ENCODE measurements around the gene TBC1D16. TPM values are rescaled to one million over a fixed set of nuclear protein-coding genes. Genes with fewer than 3 reads are reported as not detected.

Gene TBC1D16
- total RNA-seq, 1 donor from 2014 or later: 21.2 TPM

GRCh38 chr17:79919862-79920720 lies 115.6 kb downstream of the TBC1D16 start:
- Mint-ChIP-seq H3K9me3 (no peaks in the 10 kb centered on the region), H3K4me1 (peaks cover 28% of the 10 kb centered on the region), H3K36me3 (no peaks in the 10 kb centered on the region), H3K4me3 (no peak overlapping the region), H3K27me3 (ENCODE audit: insufficient read depth, low read depth) (peaks cover 17% of the 10 kb centered on the region), H3K27ac (no peak overlapping the region)
- Histone ChIP-seq H3K9ac (no peak overlapping the region), H3F3A (ENCODE audit: low read depth) (no peaks in the 10 kb centered on the region), H3K4me1 (no peaks in the 10 kb centered on the region), H3K9me3 (ENCODE audit: low read depth) (no peaks in the 10 kb centered on the region), H3K27ac (no peak overlapping the region), H3K36me3 (no peaks in the 10 kb centered on the region), H4K20me1 (ENCODE audit: low read depth) (peaks cover 4% of the 10 kb centered on the region), H3K27me3 (peaks cover 6% of the 10 kb centered on the region), H2AFZ (replicated peaks) (no peak overlapping the region), H3K4me3 (no peak overlapping the region), H3K4me2 (no peak overlapping the region), H3K79me2 (ENCODE audit: low read depth) (no peaks in the 10 kb centered on the region)
- no peak for TF ChIP-seq EZH2phosphoT487 (IDR thresholded peaks at IDR 0.05)
- no peak for TF ChIP-seq EZH2 (IDR thresholded peaks at IDR 0.05)
- TF ChIP-seq CTCF (IDR thresholded peaks at IDR 0.05): no peak
- DNase-seq (ENCODE audit: low spot score): no peak

- Histone ChIP-seq H3K36me3 (no peaks in the 10 kb centered on the region), H3K79me2 (ENCODE audit: low read depth) (no peaks in the 10 kb centered on the region), H3K4me2 (no peak overlapping the region), H3F3A (ENCODE audit: low read depth) (no peaks in the 10 kb centered on the region), H3K9me3 (ENCODE audit: low read depth) (no peaks in the 10 kb centered on the region), H2AFZ (replicated peaks) (no peak overlapping the region), H4K20me1 (ENCODE audit: low read depth) (no peaks in the 10 kb centered on the region), H3K27ac (no peak overlapping the region), H3K4me3 (no peak overlapping the region), H3K9ac (no peak overlapping the region), H3K4me1 (no peaks in the 10 kb centered on the region), H3K27me3 (peaks cover 5% of the 10 kb centered on the region)
- no peak overlapping the region for H3K4me3 Mint-ChIP-seq
- H3K4me1 Mint-ChIP-seq: peaks cover 22% of the 10 kb centered on the region
- H3K9me3 Mint-ChIP-seq: no peaks in the 10 kb centered on the region
- H3K27ac Mint-ChIP-seq: no peak overlapping the region
- no peak for DNase-seq (ENCODE audit: low spot score)
- TF ChIP-seq EZH2 (IDR thresholded peaks at IDR 0.05) (no peak), EZH2phosphoT487 (IDR thresholded peaks at IDR 0.05) (no peak), CTCF (IDR thresholded peaks at IDR 0.05) (no peak)
- H3K27me3 Mint-ChIP-seq (ENCODE audit: insufficient read depth, low read depth): peaks cover 19% of the 10 kb centered on the region
- H3K36me3 Mint-ChIP-seq: no peaks in the 10 kb centered on the region
These were observed 116.5 kb downstream of the TBC1D16 start for GRCh38 chr17:79919164-79919585.

GRCh38 chr17:79918581-79919163 lies 117.0 kb downstream of the TBC1D16 start:
- no peak overlapping the region for H3K4me3 Mint-ChIP-seq
- peaks cover 3% of the 10 kb centered on the region for H3K27me3 ChIP-seq

More at GRCh38 chr17:79918581-79919163, 117.0 kb downstream of the TBC1D16 start:
- no peak overlapping the region for H3K4me2 ChIP-seq
- no peaks in the 10 kb centered on the region for H3K36me3 ChIP-seq
- TF ChIP-seq CTCF (IDR thresholded peaks at IDR 0.05): no peak
- no peak for TF ChIP-seq EZH2 (IDR thresholded peaks at IDR 0.05)
- no peak for TF ChIP-seq EZH2phosphoT487 (IDR thresholded peaks at IDR 0.05)
- no peak for DNase-seq (ENCODE audit: low spot score)
- Mint-ChIP-seq H3K9me3 (no peaks in the 10 kb centered on the region), H3K36me3 (no peaks in the 10 kb centered on the region), H3K4me1 (peaks cover 19% of the 10 kb centered on the region), H3K27ac (no peak overlapping the region), H3K27me3 (ENCODE audit: insufficient read depth, low read depth) (peaks cover 19% of the 10 kb centered on the region)
- no peaks in the 10 kb centered on the region for H3K4me1 ChIP-seq
- H2AFZ ChIP-seq (replicated peaks): no peak overlapping the region
- H3K79me2 ChIP-seq (ENCODE audit: low read depth): no peaks in the 10 kb centered on the region
- no peak overlapping the region for H3K4me3 ChIP-seq
- no peaks in the 10 kb centered on the region for H3K9me3 ChIP-seq (ENCODE audit: low read depth)
- no peak overlapping the region for H3K9ac ChIP-seq
- no peaks in the 10 kb centered on the region for H3F3A ChIP-seq (ENCODE audit: low read depth)
- no peaks in the 10 kb centered on the region for H4K20me1 ChIP-seq (ENCODE audit: low read depth)
- no peak overlapping the region for H3K27ac ChIP-seq
